ENCODE results near the gene SLC8A1. TPM values are rescaled to one million over a fixed set of nuclear protein-coding genes. Genes with fewer than 3 reads are reported as not detected.

The SLC8A1 gene
- total and polyA plus RNA-seq, 10 of the 15 experiments (the other 5 are each of a cell fraction or from before 2014, with no cell fraction given), result under 0.01 to 1.2 (median 0.01) TPM; not detected in 3

DNA sequence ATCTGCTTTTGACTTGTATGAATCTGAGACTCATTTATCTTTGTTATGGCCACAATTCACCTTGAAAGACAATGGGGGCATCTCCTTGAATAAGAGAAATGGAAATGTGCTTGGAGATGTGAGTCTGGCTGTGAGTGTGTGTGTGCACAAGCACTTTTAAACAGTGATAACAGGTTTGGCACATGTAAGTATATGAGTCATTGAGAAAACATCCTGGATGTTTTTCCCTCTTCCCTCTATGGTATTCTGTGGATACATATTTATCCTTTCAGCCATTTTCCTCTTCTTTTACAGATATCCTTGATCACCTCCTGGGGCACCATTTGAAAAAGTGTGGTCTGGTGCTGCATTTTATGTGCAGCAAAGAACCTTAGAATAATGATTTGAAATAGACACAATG lies 355.5 kb downstream of the SLC8A1 start:
- intact Hi-C loops (cut with micrococcal nuclease; ENCODE audit: unreplicated experiment), result no loop called here

More for the DNA sequence above, 355.5 kb downstream of the SLC8A1 start:
- no peak overlapping the region for H3K4me2 ChIP-seq (ENCODE audit: control insufficient read depth, insufficient read depth)
- H3K4me1 ChIP-seq (ENCODE audit: control insufficient read depth, insufficient read depth, low read length), result no peaks in the 10 kb centered on the region
- ChIA-PET POLR2A (no interaction called here), CTCF (no interaction called here), SMC1A (ENCODE audit: uncharacterized antibody, unreplicated experiment) (interaction anchor here (0.9 kb wide), 1 partner anchor 11 kb away, joined by 3 read pairs; no protein-coding TSS in a partner anchor), RAD21 (ENCODE audit: unreplicated experiment) (no interaction called here)
- DNase-seq (ENCODE audit: low read depth, low spot score) (no peak), ATAC-seq (no peak), FAIRE-seq (no peak)
- in situ Hi-C loops (cut with MboI), result no loop called here
- no peak overlapping the region for H3K9ac ChIP-seq (ENCODE audit: control insufficient read depth, insufficient read depth, low read length)
- no peaks in the 10 kb centered on the region for H3K36me3 ChIP-seq (ENCODE audit: control insufficient read depth in 2 of 2, insufficient read depth in 2 of 2, low read length in 1 of 2)
- H3K4me3 ChIP-seq, result no peak overlapping the region
- no peaks in the 10 kb centered on the region for H3K9me3 ChIP-seq (replicated peaks; ENCODE audit: control insufficient read depth, insufficient read depth, low read length)
- H2AFZ ChIP-seq (ENCODE audit: control insufficient read depth, low read depth, low read length), result no peak overlapping the region
- no peaks in the 10 kb centered on the region for H4K20me1 ChIP-seq (ENCODE audit: control insufficient read depth, insufficient read depth)
- TF ChIP-seq, protein P1, sequence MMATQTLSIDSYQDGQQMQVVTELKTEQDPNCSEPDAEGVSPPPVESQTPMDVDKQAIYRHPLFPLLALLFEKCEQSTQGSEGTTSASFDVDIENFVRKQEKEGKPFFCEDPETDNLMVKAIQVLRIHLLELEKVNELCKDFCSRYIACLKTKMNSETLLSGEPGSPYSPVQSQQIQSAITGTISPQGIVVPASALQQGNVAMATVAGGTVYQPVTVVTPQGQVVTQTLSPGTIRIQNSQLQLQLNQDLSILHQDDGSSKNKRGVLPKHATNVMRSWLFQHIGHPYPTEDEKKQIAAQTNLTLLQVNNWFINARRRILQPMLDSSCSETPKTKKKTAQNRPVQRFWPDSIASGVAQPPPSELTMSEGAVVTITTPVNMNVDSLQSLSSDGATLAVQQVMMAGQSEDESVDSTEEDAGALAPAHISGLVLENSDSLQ (IDR thresholded peaks at IDR 0.05), result no peak
- TF ChIP-seq EGR1 (IDR thresholded peaks at IDR 0.05; ENCODE audit: borderline replicate concordance in 1 of 2, low read depth in 2 of 2, low read length in 2 of 2), result no peak
- TF ChIP-seq, protein P2, sequence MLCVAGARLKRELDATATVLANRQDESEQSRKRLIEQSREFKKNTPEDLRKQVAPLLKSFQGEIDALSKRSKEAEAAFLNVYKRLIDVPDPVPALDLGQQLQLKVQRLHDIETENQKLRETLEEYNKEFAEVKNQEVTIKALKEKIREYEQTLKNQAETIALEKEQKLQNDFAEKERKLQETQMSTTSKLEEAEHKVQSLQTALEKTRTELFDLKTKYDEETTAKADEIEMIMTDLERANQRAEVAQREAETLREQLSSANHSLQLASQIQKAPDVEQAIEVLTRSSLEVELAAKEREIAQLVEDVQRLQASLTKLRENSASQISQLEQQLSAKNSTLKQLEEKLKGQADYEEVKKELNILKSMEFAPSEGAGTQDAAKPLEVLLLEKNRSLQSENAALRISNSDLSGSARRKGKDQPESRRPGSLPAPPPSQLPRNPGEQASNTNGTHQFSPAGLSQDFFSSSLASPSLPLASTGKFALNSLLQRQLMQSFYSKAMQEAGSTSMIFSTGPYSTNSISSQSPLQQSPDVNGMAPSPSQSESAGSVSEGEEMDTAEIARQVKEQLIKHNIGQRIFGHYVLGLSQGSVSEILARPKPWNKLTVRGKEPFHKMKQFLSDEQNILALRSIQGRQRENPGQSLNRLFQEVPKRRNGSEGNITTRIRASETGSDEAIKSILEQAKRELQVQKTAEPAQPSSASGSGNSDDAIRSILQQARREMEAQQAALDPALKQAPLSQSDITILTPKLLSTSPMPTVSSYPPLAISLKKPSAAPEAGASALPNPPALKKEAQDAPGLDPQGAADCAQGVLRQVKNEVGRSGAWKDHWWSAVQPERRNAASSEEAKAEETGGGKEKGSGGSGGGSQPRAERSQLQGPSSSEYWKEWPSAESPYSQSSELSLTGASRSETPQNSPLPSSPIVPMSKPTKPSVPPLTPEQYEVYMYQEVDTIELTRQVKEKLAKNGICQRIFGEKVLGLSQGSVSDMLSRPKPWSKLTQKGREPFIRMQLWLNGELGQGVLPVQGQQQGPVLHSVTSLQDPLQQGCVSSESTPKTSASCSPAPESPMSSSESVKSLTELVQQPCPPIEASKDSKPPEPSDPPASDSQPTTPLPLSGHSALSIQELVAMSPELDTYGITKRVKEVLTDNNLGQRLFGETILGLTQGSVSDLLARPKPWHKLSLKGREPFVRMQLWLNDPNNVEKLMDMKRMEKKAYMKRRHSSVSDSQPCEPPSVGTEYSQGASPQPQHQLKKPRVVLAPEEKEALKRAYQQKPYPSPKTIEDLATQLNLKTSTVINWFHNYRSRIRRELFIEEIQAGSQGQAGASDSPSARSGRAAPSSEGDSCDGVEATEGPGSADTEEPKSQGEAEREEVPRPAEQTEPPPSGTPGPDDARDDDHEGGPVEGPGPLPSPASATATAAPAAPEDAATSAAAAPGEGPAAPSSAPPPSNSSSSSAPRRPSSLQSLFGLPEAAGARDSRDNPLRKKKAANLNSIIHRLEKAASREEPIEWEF (IDR thresholded peaks at IDR 0.05; ENCODE audit: insufficient replicate concordance, low read depth, low read length), result no peak
- H3K27ac ChIP-seq (ENCODE audit: control insufficient read depth, insufficient read depth), result no peak overlapping the region
- no TSS peak for BruUV-seq (replicated peaks)
- H3K27me3 ChIP-seq (replicated peaks in 1 of 2; ENCODE audit: control insufficient read depth in 2 of 2, insufficient read depth in 2 of 2, low read length in 1 of 2), result no peaks in the 10 kb centered on the region
- no peaks in the 10 kb centered on the region for H3K79me2 ChIP-seq (ENCODE audit: control insufficient read depth, insufficient read depth, low read length)

Data from GM12878 (cell line).